Coronary artery (tissue), 2 donors: ENCODE results near the gene TBCK.
"Not testable (repeated sequence)": the region's sequence is repeated elsewhere in the genome, so short reads cannot be mapped to it uniquely, and the experiment has no call there.

Experiments used
- DNase-seq: peaks from one replicate; pipeline ENCODE4 v3.0.0-alpha.2; 2017; ENCODE audit warnings: low spot score
- H3K27ac ChIP-seq, 2 donors: fragments of 200-600 bp; sonication (generic); one replicate each; pipeline ENCODE4 v1.5.1; 2016 to 2019
- H3K4me3 ChIP-seq: fragments of 200-600 bp; sonication (generic); 2 replicates; pipeline ENCODE4 v1.5.1; 2016; ENCODE audit warnings: mild to moderate bottlenecking, moderate library complexity
- TF ChIP-seq, protein P1 (sequence below): fragments of 200-600 bp; sonication (generic); IDR thresholded peaks from one replicate; pipeline ENCODE4 v1.5.1; 2019; ENCODE audit warnings: antibody characterized with exemption

The TBCK gene

GRCh38 chr4:106114270-106114669, 201.7 kb downstream of the TBCK start:
- no peak overlapping the region for H3K4me3 ChIP-seq
- no peak for DNase-seq

DNA sequence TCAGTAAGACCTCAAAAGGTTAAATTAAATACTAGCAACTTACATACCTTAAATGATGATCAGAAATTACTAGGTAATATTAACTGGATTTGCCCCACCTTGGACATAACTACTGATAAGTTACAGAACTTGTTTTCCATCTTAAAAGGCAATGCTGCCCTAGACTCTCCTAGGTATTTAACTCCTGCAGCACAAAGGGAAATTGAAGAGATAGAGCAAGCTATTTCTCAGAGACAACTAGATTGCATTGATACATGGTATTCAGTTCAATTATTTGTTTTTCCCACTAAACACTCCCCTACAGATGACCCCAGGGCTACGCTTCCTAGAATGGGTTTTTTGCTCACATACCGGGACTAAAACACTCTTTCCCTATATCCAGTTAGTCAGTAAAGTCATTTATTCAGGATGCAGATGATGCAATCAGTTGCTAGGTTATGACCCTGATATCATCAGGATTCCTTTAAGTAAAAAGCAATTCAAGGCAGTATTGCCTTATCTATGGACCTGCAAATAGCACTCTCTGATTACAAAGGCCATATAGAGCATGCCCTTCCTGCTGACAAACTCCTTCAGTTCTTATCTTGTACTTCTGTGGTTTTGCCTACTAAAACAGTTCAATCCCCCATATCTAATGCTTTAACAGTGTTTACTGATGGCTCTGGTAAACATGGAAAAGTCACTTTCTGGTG, 204.1 kb downstream of the TBCK start:
- not testable (repeated sequence) for DNase-seq, H3K27ac ChIP-seq, H3K4me3 ChIP-seq

More at GRCh38 chr4:106114270-106114669, 201.7 kb downstream of the TBCK start:
- TF ChIP-seq, protein P1, sequence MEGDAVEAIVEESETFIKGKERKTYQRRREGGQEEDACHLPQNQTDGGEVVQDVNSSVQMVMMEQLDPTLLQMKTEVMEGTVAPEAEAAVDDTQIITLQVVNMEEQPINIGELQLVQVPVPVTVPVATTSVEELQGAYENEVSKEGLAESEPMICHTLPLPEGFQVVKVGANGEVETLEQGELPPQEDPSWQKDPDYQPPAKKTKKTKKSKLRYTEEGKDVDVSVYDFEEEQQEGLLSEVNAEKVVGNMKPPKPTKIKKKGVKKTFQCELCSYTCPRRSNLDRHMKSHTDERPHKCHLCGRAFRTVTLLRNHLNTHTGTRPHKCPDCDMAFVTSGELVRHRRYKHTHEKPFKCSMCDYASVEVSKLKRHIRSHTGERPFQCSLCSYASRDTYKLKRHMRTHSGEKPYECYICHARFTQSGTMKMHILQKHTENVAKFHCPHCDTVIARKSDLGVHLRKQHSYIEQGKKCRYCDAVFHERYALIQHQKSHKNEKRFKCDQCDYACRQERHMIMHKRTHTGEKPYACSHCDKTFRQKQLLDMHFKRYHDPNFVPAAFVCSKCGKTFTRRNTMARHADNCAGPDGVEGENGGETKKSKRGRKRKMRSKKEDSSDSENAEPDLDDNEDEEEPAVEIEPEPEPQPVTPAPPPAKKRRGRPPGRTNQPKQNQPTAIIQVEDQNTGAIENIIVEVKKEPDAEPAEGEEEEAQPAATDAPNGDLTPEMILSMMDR = no peak
- no peak overlapping the region for H3K27ac ChIP-seq

DNA sequence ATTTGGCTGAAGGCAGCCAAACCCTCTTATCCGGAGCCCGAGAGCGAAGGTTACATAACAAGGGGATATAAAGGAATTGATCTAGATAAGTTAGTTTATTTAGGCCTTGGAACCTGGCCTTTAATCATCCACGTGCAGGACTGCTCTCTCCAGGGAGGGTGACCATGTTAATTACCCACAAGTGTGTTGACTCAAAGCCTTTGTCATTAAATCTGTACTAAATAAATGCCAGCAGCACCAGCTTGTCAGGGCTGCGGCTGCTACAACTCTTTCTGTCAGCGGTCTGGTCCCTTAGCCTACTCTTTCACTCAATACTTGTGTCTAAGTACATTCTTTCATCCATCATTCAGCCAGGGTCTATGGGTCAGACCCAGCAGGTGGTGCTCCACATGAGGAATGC, 206.1 kb downstream of the TBCK start:
- TF ChIP-seq, protein P1 = no peak
- DNase-seq = no peak
- no peak overlapping the region for H3K27ac ChIP-seq
- no peak overlapping the region for H3K4me3 ChIP-seq

GRCh38 chr4:106105697-106106096, 210.3 kb downstream of the TBCK start:
- Histone ChIP-seq H3K4me3 (no peak overlapping the region), H3K27ac (no peak overlapping the region)
- TF ChIP-seq, protein P1 = no peak
- no peak for DNase-seq

- TF ChIP-seq, protein P1 = no peak
- Histone ChIP-seq H3K27ac (no peak overlapping the region), H3K4me3 (no peak overlapping the region)
- DNase-seq = no peak
Observed at GRCh38 chr4:106104276-106104675, 211.7 kb downstream of the TBCK start.

DNA sequence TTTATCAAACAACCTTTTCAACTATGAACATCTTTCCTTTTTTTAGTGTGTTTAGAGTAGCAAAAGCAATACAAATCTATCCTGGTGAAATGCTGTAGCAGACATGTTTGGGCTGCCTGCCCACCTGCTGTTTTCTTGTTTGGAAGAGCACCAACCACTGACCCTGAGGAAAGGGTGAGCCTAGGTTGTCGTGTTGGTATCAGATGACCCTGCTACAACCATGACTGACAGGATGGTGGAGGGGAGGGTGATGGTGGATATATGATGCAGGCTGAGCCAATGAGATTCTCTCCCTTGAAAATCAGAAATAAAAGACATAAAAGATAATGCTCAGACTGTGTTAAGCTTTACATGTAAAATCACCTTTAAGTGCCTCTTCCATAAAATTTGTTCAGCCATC, 219.6 kb downstream of the TBCK start:
- TF ChIP-seq, protein P1 = no peak
- Histone ChIP-seq H3K4me3 (no peak overlapping the region), H3K27ac (no peak overlapping the region)
- DNase-seq = no peak

DNA sequence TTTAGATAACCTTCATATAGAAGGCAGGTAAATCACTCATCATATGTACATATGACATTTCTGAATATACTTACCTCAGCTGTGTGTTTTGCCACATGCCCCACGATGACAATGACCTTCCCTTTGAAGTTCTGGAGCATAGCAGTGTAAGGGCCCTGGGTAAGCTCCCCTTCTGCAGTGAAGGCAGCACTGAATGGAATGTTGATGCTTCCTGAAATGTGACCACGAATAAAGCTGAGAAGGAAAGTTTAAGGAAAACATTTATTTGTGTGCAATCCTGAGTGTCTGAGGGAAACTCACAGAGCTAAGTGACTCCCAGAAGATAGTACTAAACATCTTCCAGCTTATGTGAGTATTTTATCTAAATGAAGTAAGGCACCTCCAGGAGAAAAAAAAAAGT, 220.6 kb downstream of the TBCK start:
- no peak overlapping the region for H3K27ac ChIP-seq
- H3K4me3 ChIP-seq = no peak overlapping the region
- TF ChIP-seq, protein P1 = no peak
- DNase-seq = no peak
